H9 (cell line): ENCODE data around the gene MPP2. TPM values are rescaled to one million over a fixed set of nuclear protein-coding genes. Genes with fewer than 3 reads are reported as not detected.

Experiments
- DNase-seq: peaks from one replicate; pipeline ENCODE4 v3.0.0-alpha.2; 2017
- H2AFZ ChIP-seq: one replicate; pipeline ENCODE4 v1.6.1; 2013; ENCODE audit warnings: mild to moderate bottlenecking, low read length, control low read depth, moderate library complexity
- H2AK5ac ChIP-seq: 2 replicates; pipeline ENCODE4 v1.6.1; 2013; ENCODE audit warnings: low read length, control low read depth, mixed read lengths; ENCODE audit not compliant: insufficient read length
- H2BK120ac ChIP-seq: one replicate; pipeline ENCODE4 v1.6.1; 2013; ENCODE audit warnings: low read depth, mild to moderate bottlenecking, low read length, control low read depth, inconsistent platforms; ENCODE audit not compliant: poor library complexity, severe bottlenecking
- H2BK12ac ChIP-seq: 2 replicates; pipeline ENCODE4 v1.6.1; 2013; ENCODE audit warnings: low read length, control low read depth, mixed read lengths, low read depth; ENCODE audit not compliant: insufficient read length
- H2BK15ac ChIP-seq: 2 replicates; pipeline ENCODE4 v1.6.1; 2013; ENCODE audit warnings: low read depth, low read length, control low read depth
- H2BK20ac ChIP-seq: one replicate; pipeline ENCODE4 v1.6.1; 2013; ENCODE audit warnings: low read depth, mild to moderate bottlenecking, low read length, control low read depth, inconsistent platforms; ENCODE audit not compliant: poor library complexity, severe bottlenecking
- H2BK5ac ChIP-seq: 2 replicates; pipeline ENCODE4 v1.6.1; 2013; ENCODE audit warnings: low read length, control low read depth, mixed read lengths; ENCODE audit not compliant: insufficient read length
- H3K14ac ChIP-seq: 2 replicates; pipeline ENCODE4 v1.6.1; 2013; ENCODE audit warnings: low read length, control low read depth; ENCODE audit not compliant: insufficient read depth
- H3K18ac ChIP-seq: 2 replicates; pipeline ENCODE4 v1.6.1; 2013; ENCODE audit warnings: low read depth, mild to moderate bottlenecking, mixed read lengths, low read length, control low read depth; ENCODE audit not compliant: insufficient read length
- H3K23ac ChIP-seq: 2 replicates; pipeline ENCODE4 v1.6.1; 2013; ENCODE audit warnings: low read length, control low read depth, mixed read lengths, low read depth; ENCODE audit not compliant: insufficient read length
- H3K23me2 ChIP-seq: 2 replicates; pipeline ENCODE4 v1.6.1; 2013; ENCODE audit warnings: low read depth, mild to moderate bottlenecking, mixed read lengths, low read length, control low read depth; ENCODE audit not compliant: insufficient read length, poor library complexity, severe bottlenecking
- H3K27ac ChIP-seq: 2 replicates; pipeline ENCODE4 v1.5.1; 2013; ENCODE audit warnings: low read length, control low read depth, mixed read lengths, low read depth; ENCODE audit not compliant: insufficient read length
- H3K27me3 ChIP-seq: 2 replicates; pipeline ENCODE4 v1.6.1; 2013; ENCODE audit warnings: low read length, control low read depth, inconsistent platforms; ENCODE audit not compliant: insufficient read depth
- H3K4ac ChIP-seq: 2 replicates; pipeline ENCODE4 v1.6.1; 2013; ENCODE audit warnings: low read depth, mild to moderate bottlenecking, control low read depth, inconsistent platforms, low read length, moderate library complexity
- H3K4me1 ChIP-seq: 2 replicates; pipeline ENCODE4 v1.6.1; 2013; ENCODE audit warnings: low read length, control low read depth, inconsistent platforms; ENCODE audit not compliant: insufficient read depth
- H3K4me2 ChIP-seq: 2 replicates; pipeline ENCODE4 v1.6.1; 2013; ENCODE audit warnings: low read length, control low read depth, mixed read lengths; ENCODE audit not compliant: insufficient read length, insufficient read depth
- H3K56ac ChIP-seq: 2 replicates; pipeline ENCODE4 v1.6.1; 2013; ENCODE audit warnings: low read depth, mild to moderate bottlenecking, mixed read lengths, low read length, control low read depth; ENCODE audit not compliant: insufficient read length
- H3K79me1 ChIP-seq: 2 replicates; pipeline ENCODE4 v1.6.1; 2013; ENCODE audit warnings: low read depth, mild to moderate bottlenecking, moderate library complexity, low read length, control low read depth, inconsistent platforms; ENCODE audit not compliant: insufficient read depth, poor library complexity, severe bottlenecking
- H3K79me2 ChIP-seq: 2 replicates; pipeline ENCODE4 v1.6.1; 2013; ENCODE audit warnings: low read length, control low read depth, inconsistent platforms; ENCODE audit not compliant: insufficient read depth
- H3K9ac ChIP-seq: 2 replicates; pipeline ENCODE4 v1.6.1; 2013; ENCODE audit warnings: low read length, control low read depth, mixed read lengths; ENCODE audit not compliant: insufficient read length; ENCODE audit errors: extremely low read depth
- H3K9me3 ChIP-seq: one replicate; pipeline ENCODE4 v1.6.1; 2013; ENCODE audit warnings: low read depth, low read length, inconsistent platforms; ENCODE audit not compliant: control insufficient read depth
- H3T11ph ChIP-seq: one replicate; pipeline ENCODE4 v1.6.1; 2013; ENCODE audit warnings: mild to moderate bottlenecking, low read length, control low read depth, inconsistent platforms
- H4K20me1 ChIP-seq: one replicate; pipeline ENCODE4 v1.6.1; 2013; ENCODE audit not compliant: control insufficient read depth, insufficient read length, insufficient read depth
- H4K5ac ChIP-seq: 2 replicates; pipeline ENCODE4 v1.6.1; 2013; ENCODE audit warnings: low read depth, mild to moderate bottlenecking, mixed read lengths, low read length, control low read depth; ENCODE audit not compliant: insufficient read length
- H4K8ac ChIP-seq: replicated peaks from 2 replicates; pipeline ENCODE4 v1.6.1; 2013; ENCODE audit warnings: low read length, control low read depth, mixed read lengths, low read depth; ENCODE audit not compliant: insufficient read length
- H4K91ac ChIP-seq: 2 replicates; pipeline ENCODE4 v1.6.1; 2013; ENCODE audit warnings: low read depth, mild to moderate bottlenecking, moderate library complexity, mixed read lengths, low read length, control low read depth; ENCODE audit not compliant: insufficient read length
- H3K27ac Mint-ChIP-seq, 3 experiments: 2 replicates in 2 of 3; 3 replicates in 1 of 3; pipeline ENCODE4 v1.8.0; 2020 to 2021; ENCODE audit warnings: mixed read lengths in 3 of 3, mild to moderate bottlenecking in 1 of 3, moderate library complexity in 1 of 3
- H3K27me3 Mint-ChIP-seq: 2 replicates; pipeline ENCODE4 v1.8.0; 2021; ENCODE audit warnings: low read depth, mild to moderate bottlenecking, moderate library complexity, mixed read lengths
- H3K36me3 Mint-ChIP-seq, 3 experiments: 2 replicates in 2 of 3; 3 replicates in 1 of 3; pipeline ENCODE4 v1.8.0; 2020 to 2021; ENCODE audit warnings: low read depth in 3 of 3, mixed read lengths in 3 of 3; ENCODE audit not compliant: insufficient read depth in 1 of 3
- H3K4me1 Mint-ChIP-seq, 2 experiments: 2 replicates each; pipeline ENCODE4 v1.8.0; 2020; ENCODE audit warnings: mixed read lengths in 2 of 2
- H3K4me3 Mint-ChIP-seq, 2 experiments: 2 replicates in 1 of 2; 3 replicates in 1 of 2; pipeline ENCODE4 v1.8.0; 2020 to 2021; ENCODE audit warnings: mild to moderate bottlenecking in 2 of 2, mixed read lengths in 2 of 2, moderate library complexity in 1 of 2
- H3K9me3 Mint-ChIP-seq, 2 experiments: 2 replicates in 1 of 2; 3 replicates in 1 of 2; pipeline ENCODE4 v1.8.0; 2020; ENCODE audit warnings: mild to moderate bottlenecking in 2 of 2, mixed read lengths in 2 of 2, moderate library complexity in 1 of 2
- WGBS: extraction: QIAGEN DNeasy Blood & Tissue Kit; methylation state at CpG from one replicate; pipeline ENCODE4 v1.1.7; 2013; ENCODE audit warnings: missing lambda C conversion rate, low lambda C conversion rate, mixed read lengths; ENCODE audit not compliant: insufficient read length; ENCODE audit errors: extremely low coverage; 5-methylcytosine and 5-hydroxymethylcytosine counted together
- long read RNA-seq: library from polyadenylated mRNA; unstranded; transcript quantifications from one replicate; pipeline ENCODE4 v2.0.0, GENCODE V29; 2020
- total RNA-seq: library from RNA; stranded (reverse); gene quantifications from 2 replicates; pipeline ENCODE4 v1.2.1, GENCODE V29; 2021
- TF ChIP-seq, protein P1 (sequence below): fragments of 200-600 bp; sonication (generic); conservative IDR thresholded peaks from 3 replicates; pipeline ENCODE4 v1.8.0; 2021; ENCODE audit warnings: antibody characterized with exemption, mild to moderate bottlenecking

Gene MPP2, protein sequence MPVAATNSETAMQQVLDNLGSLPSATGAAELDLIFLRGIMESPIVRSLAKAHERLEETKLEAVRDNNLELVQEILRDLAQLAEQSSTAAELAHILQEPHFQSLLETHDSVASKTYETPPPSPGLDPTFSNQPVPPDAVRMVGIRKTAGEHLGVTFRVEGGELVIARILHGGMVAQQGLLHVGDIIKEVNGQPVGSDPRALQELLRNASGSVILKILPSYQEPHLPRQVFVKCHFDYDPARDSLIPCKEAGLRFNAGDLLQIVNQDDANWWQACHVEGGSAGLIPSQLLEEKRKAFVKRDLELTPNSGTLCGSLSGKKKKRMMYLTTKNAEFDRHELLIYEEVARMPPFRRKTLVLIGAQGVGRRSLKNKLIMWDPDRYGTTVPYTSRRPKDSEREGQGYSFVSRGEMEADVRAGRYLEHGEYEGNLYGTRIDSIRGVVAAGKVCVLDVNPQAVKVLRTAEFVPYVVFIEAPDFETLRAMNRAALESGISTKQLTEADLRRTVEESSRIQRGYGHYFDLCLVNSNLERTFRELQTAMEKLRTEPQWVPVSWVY
- total RNA-seq: 16.3 and 17.9 TPM in 2 replicates
- long read RNA-seq, full-length matches to known transcripts: 78 of 116 reads
- long read RNA-seq, partial matches to known transcripts: 18 of 116 reads
- long read RNA-seq, other reads (novel, unspliced or antisense): 20 of 116 reads

DNA sequence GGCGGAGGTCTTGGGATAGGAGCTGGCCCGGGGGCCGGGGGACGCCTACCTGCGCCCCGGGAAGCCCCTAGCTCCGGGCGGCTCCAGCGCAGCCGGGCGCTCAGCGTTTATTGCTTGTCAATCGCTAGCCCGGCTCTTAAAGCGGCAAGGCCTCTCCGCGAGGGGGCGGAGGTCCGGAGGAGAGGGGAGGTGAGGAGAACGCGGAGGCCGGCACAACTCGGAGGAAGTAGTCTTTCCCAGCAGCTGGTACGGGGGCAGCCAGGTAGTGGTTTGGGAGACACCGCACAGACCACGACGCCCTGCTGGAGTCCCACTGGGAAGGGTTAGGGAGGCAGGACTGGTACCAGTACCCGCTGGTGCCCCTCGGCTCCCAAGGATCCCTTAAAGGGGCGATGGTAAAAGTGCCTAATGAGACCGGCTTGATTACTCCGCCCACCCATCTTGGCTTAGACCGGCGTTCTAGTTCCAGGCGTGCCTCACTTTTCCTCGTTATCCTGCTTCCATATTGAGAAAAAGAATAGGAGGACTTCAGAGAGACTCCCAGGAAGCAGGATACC is at the start of gene MPP2:
Gene MPP2, minus strand, starts transcription at position 112 of the 557 bp plus-strand sequence. CDS start 3,076 bp downstream, outside the sequence.
- peak; percentile 94 for DNase-seq
- H4K91ac ChIP-seq: no peak within 1 kb of the TSS
- H3K9ac ChIP-seq: no peak within 1 kb of the TSS
- H2BK120ac ChIP-seq: no peak within 1 kb of the TSS
- Mint-ChIP-seq H3K27me3 (peaks cover 63% of the 10 kb centered on the region), H3K36me3 (no peaks in the 10 kb centered on the region), H3K4me3 (peak within 1 kb of the TSS; percentile 69 to 89), H3K27ac (peak within 1 kb of the TSS in 1 of 3 experiments; percentile 55; a peak in 1 of 7 replicates), H3K9me3 (no peaks in the 10 kb centered on the region), H3K4me1 (peaks cover 20 to 24% of the 10 kb centered on the region in 2 experiments)
- no peaks in the 10 kb centered on the region for H3K79me1 ChIP-seq
- H2AFZ ChIP-seq: no peak within 1 kb of the TSS
- TF ChIP-seq, protein P1, sequence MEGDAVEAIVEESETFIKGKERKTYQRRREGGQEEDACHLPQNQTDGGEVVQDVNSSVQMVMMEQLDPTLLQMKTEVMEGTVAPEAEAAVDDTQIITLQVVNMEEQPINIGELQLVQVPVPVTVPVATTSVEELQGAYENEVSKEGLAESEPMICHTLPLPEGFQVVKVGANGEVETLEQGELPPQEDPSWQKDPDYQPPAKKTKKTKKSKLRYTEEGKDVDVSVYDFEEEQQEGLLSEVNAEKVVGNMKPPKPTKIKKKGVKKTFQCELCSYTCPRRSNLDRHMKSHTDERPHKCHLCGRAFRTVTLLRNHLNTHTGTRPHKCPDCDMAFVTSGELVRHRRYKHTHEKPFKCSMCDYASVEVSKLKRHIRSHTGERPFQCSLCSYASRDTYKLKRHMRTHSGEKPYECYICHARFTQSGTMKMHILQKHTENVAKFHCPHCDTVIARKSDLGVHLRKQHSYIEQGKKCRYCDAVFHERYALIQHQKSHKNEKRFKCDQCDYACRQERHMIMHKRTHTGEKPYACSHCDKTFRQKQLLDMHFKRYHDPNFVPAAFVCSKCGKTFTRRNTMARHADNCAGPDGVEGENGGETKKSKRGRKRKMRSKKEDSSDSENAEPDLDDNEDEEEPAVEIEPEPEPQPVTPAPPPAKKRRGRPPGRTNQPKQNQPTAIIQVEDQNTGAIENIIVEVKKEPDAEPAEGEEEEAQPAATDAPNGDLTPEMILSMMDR: no peak; the same call in 2 of the 3 replicates
- H4K8ac ChIP-seq: no peak within 1 kb of the TSS
- H3K14ac ChIP-seq: peak within 1 kb of the TSS; percentile 86; the same call in 1 of the 2 replicates
- no peak within 1 kb of the TSS for H3K56ac ChIP-seq
- no peak within 1 kb of the TSS for H2BK15ac ChIP-seq
- peak within 1 kb of the TSS; percentile 65 for H3K4me2 ChIP-seq
- no peak within 1 kb of the TSS for H2BK12ac ChIP-seq
- H3K79me2 ChIP-seq: no peaks in the 10 kb centered on the region
- WGBS: no CpG with 5 or more reads among the region's 36 CpGs
- H4K5ac ChIP-seq: no peak within 1 kb of the TSS
- no peak within 1 kb of the TSS for H2BK5ac ChIP-seq
- H2AK5ac ChIP-seq: no peak within 1 kb of the TSS
- H3T11ph ChIP-seq: no peak within 1 kb of the TSS
- H4K20me1 ChIP-seq: no peaks in the 10 kb centered on the region
- H3K18ac ChIP-seq: peak within 1 kb of the TSS; percentile 77
- no peak within 1 kb of the TSS for H2BK20ac ChIP-seq
- no peak within 1 kb of the TSS for H3K4ac ChIP-seq
- H3K23ac ChIP-seq: no peak within 1 kb of the TSS
- H3K9me3 ChIP-seq: no peaks in the 10 kb centered on the region
- peaks cover 29% of the 10 kb centered on the region for H3K23me2 ChIP-seq
- no peak within 1 kb of the TSS for H3K27ac ChIP-seq
- no peaks in the 10 kb centered on the region for H3K27me3 ChIP-seq
- H3K4me1 ChIP-seq: no peaks in the 10 kb centered on the region; the same call in 1 of the 2 replicates
